GM21390 (cell line): ENCODE data around the gene G6PC1.
"Not testable (repeated sequence)": the region's sequence is repeated elsewhere in the genome, so short reads cannot be mapped to it uniquely, and the experiment has no call there.

Source experiments
- ATAC-seq: cut with Tn5 transposase; IDR thresholded peaks from one replicate; pipeline ENCODE4 v1.9.1; 2021; ENCODE audit not compliant: unreplicated experiment

Gene G6PC1

GRCh38 chr17:42873315-42873714 lies 27.3 kb upstream of the G6PC1 start:
- no peak for ATAC-seq

GRCh38 chr17:42873932-42874695 lies 26.5 kb upstream of the G6PC1 start:
- ATAC-seq: not testable (repeated sequence)

- no peak for ATAC-seq
Observed at GRCh38 chr17:42877037-42877436, 23.6 kb upstream of the G6PC1 start.

- ATAC-seq: no peak
Observed at GRCh38 chr17:42878123-42878880, 22.3 kb upstream of the G6PC1 start.

- no peak for ATAC-seq
Observed at GRCh38 chr17:42878924-42879595, 21.5 kb upstream of the G6PC1 start.

GRCh38 chr17:42879596-42879985 lies 21.0 kb upstream of the G6PC1 start:
- ATAC-seq: no peak

- no peak for ATAC-seq
Observed at GRCh38 chr17:42880776-42881310, 19.8 kb upstream of the G6PC1 start.

GRCh38 chr17:42881706-42882105 lies 18.9 kb upstream of the G6PC1 start:
- ATAC-seq: not testable (repeated sequence)

GRCh38 chr17:42882166-42882565 lies 18.4 kb upstream of the G6PC1 start:
- no peak for ATAC-seq

- no peak for ATAC-seq
Observed at GRCh38 chr17:42883802-42884558, 16.6 kb upstream of the G6PC1 start.

GRCh38 chr17:42885806-42886205 lies 14.8 kb upstream of the G6PC1 start:
- ATAC-seq: not testable (repeated sequence)

- ATAC-seq: no peak
Observed at GRCh38 chr17:42886283-42887176, 14.1 kb upstream of the G6PC1 start.

- no peak for ATAC-seq
Observed at GRCh38 chr17:42889809-42890208, 10.8 kb upstream of the G6PC1 start.

- ATAC-seq: no peak
Observed at GRCh38 chr17:42891539-42892152, 9.0 kb upstream of the G6PC1 start.

GRCh38 chr17:42893359-42893758 lies 7.2 kb upstream of the G6PC1 start:
- ATAC-seq: no peak

- ATAC-seq: no peak
Observed at GRCh38 chr17:42894283-42895184, 6.1 kb upstream of the G6PC1 start.

- ATAC-seq: no peak
Observed at GRCh38 chr17:42895185-42895555, 5.4 kb upstream of the G6PC1 start.

GRCh38 chr17:42898147-42898811 lies 2.3 kb upstream of the G6PC1 start:
- no peak for ATAC-seq
